Ishikawa (cell line): Measurements from ENCODE around the gene ADAMTS4.

Experiments
- EP300 ChIP-seq: IDR thresholded peaks from 2 replicates; pipeline ENCODE4 v1.6.1; 2012; ENCODE audit warnings: borderline replicate concordance
- FOXM1 ChIP-seq: IDR thresholded peaks from 2 replicates; pipeline ENCODE4 v1.6.1; 2012; ENCODE audit warnings: low read depth, borderline replicate concordance
- TAF1 ChIP-seq: IDR thresholded peaks from 2 replicates; pipeline ENCODE4 v1.6.1; 2012; ENCODE audit warnings: low read depth, mild to moderate bottlenecking
- TF ChIP-seq, protein P1 (sequence below): IDR thresholded peaks from 2 replicates; pipeline ENCODE4 v1.6.1; 2012

GRCh38 chr1:161238039-161238473 is 39.2 kb upstream of the ADAMTS4 start, which contains the start of gene NR1I3:
- no peak for TF ChIP-seq TAF1
- no peak for TF ChIP-seq EP300
- TF ChIP-seq, protein P1, sequence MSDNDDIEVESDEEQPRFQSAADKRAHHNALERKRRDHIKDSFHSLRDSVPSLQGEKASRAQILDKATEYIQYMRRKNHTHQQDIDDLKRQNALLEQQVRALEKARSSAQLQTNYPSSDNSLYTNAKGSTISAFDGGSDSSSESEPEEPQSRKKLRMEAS, result no peak
- TF ChIP-seq FOXM1, result no peak
